GM12878 (cell line): Measurements from ENCODE around the gene GABBR2. TPM values are rescaled to one million over a fixed set of nuclear protein-coding genes. Genes with fewer than 3 reads are reported as not detected.

Experiments
- ATAC-seq: fragments of 200-7000 bp; cut with Tn5 transposase; 3 replicates; pipeline ENCODE4 v1.9.1; 2020; ENCODE audit warnings: mild to moderate bottlenecking, moderate library complexity
- BruUV-seq: library from RNA; stranded (reverse); fragments of 400-500 nt; replicated peaks from 2 replicates; lab custom pipeline; 2021; lab: Mats Ljungman, UMichigan
- CTCF ChIA-PET: fragments of 300-600 bp; sonication (Branson Sonifier 250); formaldehyde crosslinking; extraction: SDS; loops from one replicate; lab custom pipeline; 2021; ENCODE audit warnings: inconsistent platforms; lab: Yijun Ruan, JAX
- POLR2A ChIA-PET: fragments of 350-600 bp; formaldehyde crosslinking; extraction: SDS; loops from one replicate; lab custom pipeline; 2021; ENCODE audit warnings: inconsistent platforms; lab: Charles Lee
- RAD21 ChIA-PET: fragments of 300-600 bp; sonication (Branson Sonifier 250); formaldehyde crosslinking; loops from one replicate; lab custom pipeline; 2023; ENCODE audit warnings: antibody characterized with exemption; ENCODE audit not compliant: unreplicated experiment; lab: Charles Lee
- SMC1A ChIA-PET: fragments of 300-600 bp; sonication (Branson Sonifier 250); formaldehyde crosslinking; loops from one replicate; lab custom pipeline; 2023; ENCODE audit not compliant: unreplicated experiment, uncharacterized antibody; lab: Charles Lee
- DNase-seq: peaks from one replicate; pipeline ENCODE4 v3.0.0-alpha.2; 2011; ENCODE audit warnings: low read depth, low spot score
- FAIRE-seq: peaks from 3 replicates; lab custom pipeline; 2011; peaks lifted over from hg19 to GRCh38; lab: Jason Lieb, UNC
- H2AFZ ChIP-seq: 2 replicates; pipeline ENCODE4 v1.6.0; 2011; ENCODE audit warnings: low read depth, low read length, control low read depth; ENCODE audit not compliant: control insufficient read depth
- H3K27ac ChIP-seq: 2 replicates; pipeline ENCODE4 v1.5.1; 2011; ENCODE audit warnings: control low read depth; ENCODE audit not compliant: control insufficient read depth, insufficient read depth
- H3K27me3 ChIP-seq, 2 experiments: replicated peaks in 1 of 2; 2 replicates each; pipeline versions ENCODE4 v1.6.0 to v1.6.1; 2011; ENCODE audit warnings: low read length in 1 of 2; ENCODE audit not compliant: control insufficient read depth in 2 of 2, insufficient read depth in 2 of 2
- H3K36me3 ChIP-seq, 2 experiments: 2 replicates each; pipeline ENCODE4 v1.5.1; 2011; ENCODE audit warnings: low read length in 1 of 2; ENCODE audit not compliant: control insufficient read depth in 2 of 2, insufficient read depth in 2 of 2
- H3K4me1 ChIP-seq: 2 replicates; pipeline ENCODE4 v1.6.1; 2011; ENCODE audit warnings: mild to moderate bottlenecking, low read length, moderate library complexity, mixed read lengths; ENCODE audit not compliant: control insufficient read depth, insufficient read depth
- H3K4me2 ChIP-seq: 2 replicates; pipeline ENCODE4 v1.6.0; 2011; ENCODE audit warnings: control low read depth; ENCODE audit not compliant: control insufficient read depth, insufficient read depth
- H3K4me3 ChIP-seq: fragments of 200-600 bp; sonication (generic); 2 replicates; pipeline ENCODE4 v1.5.1; 2016
- H3K79me2 ChIP-seq: 2 replicates; pipeline ENCODE4 v1.6.0; 2011; ENCODE audit warnings: low read length; ENCODE audit not compliant: control insufficient read depth, insufficient read depth
- H3K9ac ChIP-seq: 2 replicates; pipeline ENCODE4 v1.8.0; 2011; ENCODE audit warnings: low read length, control low read depth, mixed read lengths; ENCODE audit not compliant: control insufficient read depth, insufficient read depth
- H3K9me3 ChIP-seq: replicated peaks from 3 replicates; pipeline ENCODE4 v1.5.1; 2011; ENCODE audit warnings: mild to moderate bottlenecking, low read length; ENCODE audit not compliant: control insufficient read depth, insufficient read depth
- H4K20me1 ChIP-seq: 2 replicates; pipeline ENCODE4 v1.6.0; 2011; ENCODE audit not compliant: control insufficient read depth, insufficient read depth
- CHD1 ChIP-seq: IDR thresholded peaks from 2 replicates; pipeline ENCODE4 v1.6.1; 2012; ENCODE audit warnings: low read depth, low read length, improper control_type of control experiment
- CREM ChIP-seq: IDR thresholded peaks from 2 replicates; pipeline ENCODE4 v1.6.1; 2014; ENCODE audit warnings: antibody characterized with exemption, low read depth
- KLF5 ChIP-seq: fragments of 450-650 bp; IDR thresholded peaks from 2 replicates; pipeline ENCODE4 v1.6.1; 2014; ENCODE audit warnings: mild to moderate bottlenecking; ENCODE audit not compliant: partially characterized antibody
- RAD51 ChIP-seq: fragments of 450-650 bp; IDR thresholded peaks from 2 replicates; pipeline ENCODE4 v1.6.1; 2016; ENCODE audit warnings: moderate library complexity, mild to moderate bottlenecking, inconsistent platforms
- WGBS: methylation state at CpG from one replicate; pipeline ENCODE4 v1.1.6; 2016; ENCODE audit warnings: low lambda C conversion rate; ENCODE audit not compliant: insufficient replicate concordance, insufficient coverage; ENCODE audit errors: missing lambda C conversion rate; 5-methylcytosine and 5-hydroxymethylcytosine counted together
- in situ Hi-C: fragments of 300-500 bp; cut with MboI; formaldehyde crosslinking; loops from 9 replicates; pipeline ENCODE4 v1.14.3; 2018; ENCODE audit warnings: mixed read lengths
- intact Hi-C: fragments of 100-400 bp; cut with micrococcal nuclease; formaldehyde crosslinking; loops from one replicate; pipeline ENCODE4 v1.14.2; 2022; ENCODE audit not compliant: unreplicated experiment
- polyA plus RNA-seq, 11 experiments: library from polyadenylated mRNA; depleted of rRNA in 4 of 11; unstranded in 6 of 11; stranded (reverse) in 5 of 11; fragments of >200 nt; fragmentation: Nextera tagmentation in 4 of 11; fragmentation: Illumina TruSeq in 1 of 11; extraction: Ambion mirVana in 4 of 11; extraction: Trizol in 1 of 11; gene quantifications; 1 replicate in 1 of 11; 2 replicates in 10 of 11; pipeline versions ENCODE4 v1.2.1 to v1.2.3, GENCODE V29; 2011 to 2016; ENCODE audit warnings: inconsistent platforms in 2 of 11, missing spikeins in 2 of 11, low read depth in 1 of 11
- total RNA-seq, 4 experiments: library from RNA; depleted of rRNA in 3 of 4; stranded (reverse); fragments of >200 nt in 3 of 4; fragmentation: Illumina TruSeq in 1 of 4; extraction: Trizol in 1 of 4; gene quantifications; 2 replicates each; pipeline versions ENCODE4 v1.2.1 to v1.2.3, GENCODE V29; 2013 to 2021
- TF ChIP-seq, protein P1 (sequence below): IDR thresholded peaks from 2 replicates; pipeline ENCODE4 v1.6.1; 2012; ENCODE audit warnings: improper control_type of control experiment, low read depth, low read length; ENCODE audit not compliant: insufficient replicate concordance

Gene GABBR2
- total and polyA plus RNA-seq, 10 of the 15 experiments (the other 5 are each of a cell fraction or from before 2014, with no cell fraction given), result 0.02 to 2.2 (median 0.06) TPM; not detected in 2

DNA sequence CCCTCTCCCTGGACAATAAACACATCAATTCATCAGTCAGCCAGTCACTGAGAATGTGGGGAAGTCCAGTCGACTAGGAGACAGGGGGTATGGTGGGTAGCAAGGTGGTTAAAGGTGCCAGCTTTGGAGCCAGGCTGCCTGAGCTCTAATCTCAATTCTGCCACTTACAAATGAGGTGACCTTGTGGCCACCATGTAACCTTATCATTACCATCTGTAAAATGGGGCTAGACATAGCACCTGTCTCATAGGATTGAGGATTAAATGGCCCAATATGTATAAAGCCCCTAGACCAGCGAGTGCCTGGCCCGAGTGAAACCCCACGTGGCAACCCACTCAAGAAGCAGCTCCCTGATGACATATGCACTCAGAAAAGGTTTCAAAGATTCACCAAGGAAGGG is 380.0 kb downstream of the GABBR2 start:
- Histone ChIP-seq H4K20me1 (no peaks in the 10 kb centered on the region), H3K4me3 (no peak overlapping the region), H3K27ac (no peak overlapping the region), H3K27me3 (peaks cover 5 to 6% of the 10 kb centered on the region in 2 experiments; a peak in 3 of 4 replicates), H3K9ac (no peak overlapping the region), H2AFZ (no peak overlapping the region), H3K4me1 (no peaks in the 10 kb centered on the region), H3K79me2 (no peaks in the 10 kb centered on the region), H3K4me2 (no peak overlapping the region), H3K36me3 (no peaks in the 10 kb centered on the region), H3K9me3 (no peaks in the 10 kb centered on the region)
- 1% methylated on average over 4 of the region's 4 CpGs for WGBS
- intact Hi-C loops, result no loop called here
- in situ Hi-C loops, result no loop called here
- RAD21 ChIA-PET, result no interaction called here
- ATAC-seq, result no peak
- SMC1A ChIA-PET, result no interaction called here
- CTCF ChIA-PET, result no interaction called here
- DNase-seq, result no peak
- TF ChIP-seq RAD51 (no peak), CHD1 (no peak), KLF5 (no peak), CREM (no peak)
- TF ChIP-seq, protein P1, sequence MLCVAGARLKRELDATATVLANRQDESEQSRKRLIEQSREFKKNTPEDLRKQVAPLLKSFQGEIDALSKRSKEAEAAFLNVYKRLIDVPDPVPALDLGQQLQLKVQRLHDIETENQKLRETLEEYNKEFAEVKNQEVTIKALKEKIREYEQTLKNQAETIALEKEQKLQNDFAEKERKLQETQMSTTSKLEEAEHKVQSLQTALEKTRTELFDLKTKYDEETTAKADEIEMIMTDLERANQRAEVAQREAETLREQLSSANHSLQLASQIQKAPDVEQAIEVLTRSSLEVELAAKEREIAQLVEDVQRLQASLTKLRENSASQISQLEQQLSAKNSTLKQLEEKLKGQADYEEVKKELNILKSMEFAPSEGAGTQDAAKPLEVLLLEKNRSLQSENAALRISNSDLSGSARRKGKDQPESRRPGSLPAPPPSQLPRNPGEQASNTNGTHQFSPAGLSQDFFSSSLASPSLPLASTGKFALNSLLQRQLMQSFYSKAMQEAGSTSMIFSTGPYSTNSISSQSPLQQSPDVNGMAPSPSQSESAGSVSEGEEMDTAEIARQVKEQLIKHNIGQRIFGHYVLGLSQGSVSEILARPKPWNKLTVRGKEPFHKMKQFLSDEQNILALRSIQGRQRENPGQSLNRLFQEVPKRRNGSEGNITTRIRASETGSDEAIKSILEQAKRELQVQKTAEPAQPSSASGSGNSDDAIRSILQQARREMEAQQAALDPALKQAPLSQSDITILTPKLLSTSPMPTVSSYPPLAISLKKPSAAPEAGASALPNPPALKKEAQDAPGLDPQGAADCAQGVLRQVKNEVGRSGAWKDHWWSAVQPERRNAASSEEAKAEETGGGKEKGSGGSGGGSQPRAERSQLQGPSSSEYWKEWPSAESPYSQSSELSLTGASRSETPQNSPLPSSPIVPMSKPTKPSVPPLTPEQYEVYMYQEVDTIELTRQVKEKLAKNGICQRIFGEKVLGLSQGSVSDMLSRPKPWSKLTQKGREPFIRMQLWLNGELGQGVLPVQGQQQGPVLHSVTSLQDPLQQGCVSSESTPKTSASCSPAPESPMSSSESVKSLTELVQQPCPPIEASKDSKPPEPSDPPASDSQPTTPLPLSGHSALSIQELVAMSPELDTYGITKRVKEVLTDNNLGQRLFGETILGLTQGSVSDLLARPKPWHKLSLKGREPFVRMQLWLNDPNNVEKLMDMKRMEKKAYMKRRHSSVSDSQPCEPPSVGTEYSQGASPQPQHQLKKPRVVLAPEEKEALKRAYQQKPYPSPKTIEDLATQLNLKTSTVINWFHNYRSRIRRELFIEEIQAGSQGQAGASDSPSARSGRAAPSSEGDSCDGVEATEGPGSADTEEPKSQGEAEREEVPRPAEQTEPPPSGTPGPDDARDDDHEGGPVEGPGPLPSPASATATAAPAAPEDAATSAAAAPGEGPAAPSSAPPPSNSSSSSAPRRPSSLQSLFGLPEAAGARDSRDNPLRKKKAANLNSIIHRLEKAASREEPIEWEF, result no peak
- no peak for FAIRE-seq
- no TSS peak for BruUV-seq
- POLR2A ChIA-PET, result no interaction called here
